GM10847 (cell line): ENCODE data around the gene SKI.

ENCODE experiments used
- POLR2A ChIP-seq: IDR thresholded peaks from 2 replicates; pipeline ENCODE4 v1.6.1; 2011; ENCODE audit not compliant: insufficient read length; ENCODE audit errors: extremely low read depth

SKI gene

DNA sequence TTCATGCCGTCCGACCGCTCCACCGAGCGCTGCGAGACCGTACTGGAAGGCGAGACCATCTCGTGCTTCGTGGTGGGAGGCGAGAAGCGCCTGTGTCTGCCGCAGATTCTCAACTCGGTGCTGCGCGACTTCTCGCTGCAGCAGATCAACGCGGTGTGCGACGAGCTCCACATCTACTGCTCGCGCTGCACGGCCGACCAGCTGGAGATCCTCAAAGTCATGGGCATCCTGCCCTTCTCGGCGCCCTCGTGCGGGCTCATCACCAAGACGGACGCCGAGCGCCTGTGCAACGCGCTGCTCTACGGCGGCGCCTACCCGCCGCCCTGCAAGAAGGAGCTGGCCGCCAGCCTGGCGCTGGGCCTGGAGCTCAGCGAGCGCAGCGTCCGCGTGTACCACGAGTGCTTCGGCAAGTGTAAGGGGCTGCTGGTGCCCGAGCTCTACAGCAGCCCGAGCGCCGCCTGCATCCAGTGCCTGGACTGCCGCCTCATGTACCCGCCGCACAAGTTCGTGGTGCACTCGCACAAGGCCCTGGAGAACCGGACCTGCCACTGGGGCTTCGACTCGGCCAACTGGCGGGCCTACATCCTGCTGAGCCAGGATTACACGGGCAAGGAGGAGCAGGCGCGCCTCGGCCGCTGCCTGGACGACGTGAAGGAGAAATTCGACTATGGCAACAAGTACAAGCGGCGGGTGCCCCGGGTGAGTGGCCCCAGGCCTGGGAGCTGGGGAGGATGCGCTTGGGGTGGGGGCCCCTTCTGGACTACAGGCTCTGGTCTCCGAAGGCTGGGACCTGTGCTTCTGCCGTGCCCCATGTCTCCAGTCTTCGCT is 1.1 kb downstream of the SKI start:
- TF ChIP-seq POLR2A = no peak

DNA sequence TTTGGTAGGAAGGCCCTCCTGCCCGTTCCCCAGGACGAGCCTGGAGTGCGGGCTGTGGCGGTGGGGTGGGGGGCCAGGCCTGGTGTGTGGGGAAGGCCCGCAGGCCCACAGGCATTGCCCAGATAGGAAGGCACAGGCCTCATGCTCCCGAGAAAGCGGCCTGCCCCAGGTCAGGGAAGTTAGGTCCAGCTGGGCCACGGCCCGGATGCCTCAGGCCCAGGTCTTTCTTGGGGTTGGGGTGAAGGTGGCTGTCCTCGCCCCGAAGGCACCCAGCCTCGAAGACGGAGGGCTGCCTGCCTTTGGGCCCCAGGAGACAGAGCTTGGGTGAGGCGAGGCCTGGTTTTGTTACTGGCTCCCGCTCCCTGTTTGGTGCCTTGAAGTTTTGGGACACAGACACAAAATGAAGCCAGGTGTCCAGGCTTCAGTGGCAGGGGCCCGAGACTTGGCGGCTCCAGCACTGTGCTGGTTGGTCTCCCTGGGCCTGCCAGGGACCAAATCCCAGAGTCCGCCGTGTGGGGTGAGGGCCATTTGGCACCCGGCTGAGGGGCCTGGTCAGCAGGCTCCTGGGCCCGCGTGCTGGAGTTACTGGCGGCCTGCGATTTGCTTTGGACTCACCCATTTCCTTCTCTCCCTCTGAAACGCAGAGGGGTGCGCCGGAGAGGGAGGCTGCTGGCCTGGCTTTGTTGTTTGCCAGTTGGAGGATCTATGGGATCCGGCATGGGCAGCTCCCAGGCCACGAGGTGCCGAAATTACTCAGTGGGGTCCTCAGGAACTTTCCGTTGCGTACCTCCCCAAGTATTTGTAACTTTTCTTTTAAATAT is 2.0 kb downstream of the SKI start:
- no peak for TF ChIP-seq POLR2A

DNA sequence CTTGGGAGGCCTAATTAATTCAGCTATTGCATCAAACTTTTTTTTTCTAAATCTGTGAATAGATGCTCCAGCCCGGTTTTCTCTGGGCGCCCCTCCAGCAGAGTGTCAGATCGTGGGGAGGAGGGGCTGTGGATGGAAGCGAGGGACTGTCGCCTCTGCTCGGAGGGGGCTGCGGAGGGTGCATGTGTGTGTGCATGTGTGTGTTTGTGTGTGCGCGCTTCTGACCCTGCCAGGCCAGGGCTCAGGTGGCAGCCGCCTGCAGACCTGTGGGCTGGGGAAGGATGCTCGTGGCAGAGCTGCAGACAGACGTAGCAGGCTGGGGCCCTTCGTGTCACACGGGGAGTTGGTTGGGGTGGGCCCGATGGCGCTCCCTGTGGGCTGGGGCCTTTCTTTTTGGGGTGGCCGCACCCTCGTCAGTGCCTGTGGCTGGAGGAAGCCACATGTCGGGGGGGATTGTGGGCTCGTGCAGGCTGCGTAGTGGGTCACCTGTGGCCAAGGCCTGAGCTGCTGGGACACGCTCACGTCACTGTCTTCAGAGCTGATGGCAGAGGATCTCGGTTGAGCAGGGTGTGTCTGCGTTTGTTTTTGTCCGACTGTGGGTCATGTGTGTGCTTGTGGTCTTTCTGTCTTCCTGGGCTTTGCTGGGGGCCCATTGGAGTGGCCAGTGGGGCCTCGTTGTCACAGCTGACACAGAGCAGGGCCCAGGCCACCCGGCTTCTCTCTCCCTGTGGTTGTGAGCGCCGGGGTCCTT is 2.8 kb downstream of the SKI start:
- no peak for TF ChIP-seq POLR2A

DNA sequence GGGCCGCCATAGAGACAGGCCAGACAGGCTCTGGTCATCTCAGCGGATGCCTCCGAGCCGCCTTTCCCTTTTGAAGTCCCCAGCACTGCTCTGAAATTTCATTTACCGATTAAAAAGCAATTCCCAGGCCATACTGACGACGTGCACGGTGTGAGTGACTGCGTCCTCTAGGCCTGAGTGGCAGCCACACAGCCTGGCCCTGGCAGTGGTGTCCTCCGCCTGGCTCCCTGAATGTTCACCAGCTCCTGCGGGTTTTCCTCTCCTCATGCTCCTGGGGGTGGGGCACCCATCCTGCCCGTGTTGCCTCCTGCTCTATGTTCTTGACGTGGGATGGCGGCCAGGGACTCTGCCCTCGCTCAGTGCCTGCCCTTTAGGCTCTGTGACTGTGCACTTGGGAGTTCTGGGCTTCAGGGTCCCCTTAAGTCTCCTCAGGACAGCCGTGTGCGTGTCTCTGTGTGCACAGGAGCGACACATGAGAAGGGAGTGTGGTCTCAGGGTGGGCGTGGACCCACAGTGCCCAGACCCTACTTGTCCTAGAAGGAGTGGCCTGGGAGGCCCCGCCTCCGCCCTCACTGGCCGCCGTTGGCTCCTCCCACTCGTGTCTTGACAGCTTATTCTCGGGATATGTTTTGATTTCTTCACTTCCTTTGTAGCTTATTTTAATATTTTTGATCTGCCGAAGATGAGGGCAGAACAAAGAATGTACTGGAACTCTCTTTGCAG is 3.6 kb downstream of the SKI start:
- no peak for TF ChIP-seq POLR2A

DNA sequence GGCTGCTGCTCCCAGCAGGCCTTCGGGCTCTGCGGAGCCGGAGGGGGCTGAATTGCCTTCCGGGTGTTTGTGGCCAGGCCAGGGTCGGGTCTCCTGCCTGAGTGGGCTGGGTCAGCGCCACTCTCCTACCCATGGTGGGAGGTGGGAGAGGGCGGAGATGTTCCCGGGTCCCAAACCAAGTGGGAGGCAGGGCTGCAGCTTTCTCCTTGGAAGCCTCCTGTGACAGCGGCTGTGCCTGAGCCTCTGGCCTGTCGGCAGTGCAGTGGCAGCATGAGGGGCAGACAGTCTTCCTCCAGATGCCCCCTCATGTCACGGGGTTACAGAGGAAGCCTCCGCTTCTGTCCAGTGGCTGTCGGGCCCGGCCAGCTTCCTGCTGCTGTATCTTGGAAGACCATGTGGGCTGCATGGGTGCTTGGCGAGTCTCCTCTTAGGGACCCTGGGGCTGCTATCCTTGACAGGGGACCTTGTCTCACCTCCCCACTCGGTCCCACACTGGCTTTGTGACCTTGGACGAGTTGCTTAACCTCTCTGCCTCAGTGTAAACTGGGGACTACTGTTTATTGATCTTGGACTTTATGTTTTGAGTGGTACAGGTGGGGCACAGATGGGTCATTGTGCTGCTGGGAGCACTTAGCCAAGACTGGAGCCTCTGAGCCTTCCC is 4.3 kb downstream of the SKI start:
- no peak for TF ChIP-seq POLR2A

DNA sequence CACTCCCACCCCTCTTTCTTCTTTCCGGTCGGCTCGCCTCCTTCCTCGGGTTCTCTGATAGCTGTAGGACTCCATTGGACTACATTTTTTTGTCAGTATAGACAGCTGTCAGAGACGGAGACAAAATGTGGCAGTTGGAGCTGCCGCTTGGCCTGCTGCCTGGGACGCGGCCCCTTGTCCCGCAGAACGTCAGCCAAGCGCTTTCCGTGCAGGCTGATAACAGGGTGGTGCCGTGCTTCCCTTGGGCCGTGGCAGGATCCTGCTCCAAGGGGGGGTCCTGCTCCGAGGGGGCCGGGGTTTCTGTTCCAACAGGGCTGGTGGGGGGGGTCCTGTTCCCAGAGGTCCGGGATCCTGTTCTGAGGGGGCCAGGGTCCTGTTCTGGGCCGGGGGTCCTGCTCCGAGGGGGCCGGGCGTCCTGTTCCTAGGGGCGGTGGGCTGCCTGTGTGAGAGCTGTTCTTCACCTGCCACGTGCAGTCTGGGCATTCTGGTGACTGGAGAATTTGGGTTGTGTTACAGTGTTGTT is 4.9 kb downstream of the SKI start:
- TF ChIP-seq POLR2A = no peak

DNA sequence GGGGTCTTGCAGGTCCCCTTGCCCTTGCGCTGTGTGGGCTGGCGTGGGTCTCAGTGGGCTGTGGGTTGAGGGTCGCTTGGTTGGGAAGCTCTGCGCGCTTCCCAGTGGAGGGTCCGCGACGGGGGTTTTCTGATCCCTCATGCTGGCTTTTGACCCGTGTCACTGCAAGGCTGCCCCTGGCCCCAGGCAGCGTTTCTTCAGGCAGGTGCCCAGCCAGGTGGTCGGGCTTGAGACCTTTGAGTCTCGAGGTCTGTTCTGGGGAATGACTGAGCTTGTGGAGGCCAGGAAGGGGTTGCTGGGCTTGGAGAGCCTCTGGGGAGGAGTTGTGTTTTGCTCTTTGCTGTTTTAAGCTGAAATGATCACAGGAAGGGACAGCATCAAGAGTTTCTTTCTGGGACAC is 5.3 kb downstream of the SKI start:
- no peak for TF ChIP-seq POLR2A

DNA sequence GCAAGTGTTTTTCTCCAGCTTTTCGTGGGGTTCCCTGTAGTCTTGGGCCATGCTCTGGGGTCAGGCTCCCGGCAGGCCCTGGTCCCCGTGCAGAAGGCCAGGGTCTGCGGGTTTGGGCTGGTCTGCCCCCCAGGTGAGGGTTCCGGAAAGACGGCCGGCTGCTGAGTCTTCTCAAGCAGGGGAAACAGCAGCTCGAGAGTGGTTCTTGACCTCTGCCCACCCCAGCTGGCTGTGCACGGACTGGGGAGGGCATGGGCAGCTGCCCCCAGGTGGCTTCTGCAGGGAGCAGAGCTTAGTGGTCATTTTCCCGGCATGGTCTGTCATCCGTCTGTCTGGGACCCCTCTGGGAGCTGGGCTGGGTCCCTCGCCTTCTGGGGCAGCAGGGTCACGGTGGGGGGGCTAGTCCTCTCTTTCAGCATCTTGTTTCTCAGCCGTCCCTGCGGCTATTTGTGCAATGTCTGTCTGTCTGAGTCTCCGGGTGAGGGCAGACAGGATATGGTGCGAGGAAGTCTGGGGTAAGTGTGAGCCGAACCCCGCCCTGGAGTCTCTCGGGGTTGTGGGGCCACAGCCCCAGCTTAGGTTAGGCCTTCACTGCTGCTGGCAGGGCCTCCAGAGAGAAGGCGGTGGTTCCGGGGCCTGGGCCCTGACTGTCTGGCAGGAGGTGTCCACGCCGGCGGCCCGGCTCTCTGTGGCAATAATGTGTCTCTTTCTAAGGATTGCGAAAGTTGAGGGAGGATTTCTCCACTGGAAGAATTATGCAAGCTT is 6.1 kb downstream of the SKI start:
- TF ChIP-seq POLR2A = no peak

DNA sequence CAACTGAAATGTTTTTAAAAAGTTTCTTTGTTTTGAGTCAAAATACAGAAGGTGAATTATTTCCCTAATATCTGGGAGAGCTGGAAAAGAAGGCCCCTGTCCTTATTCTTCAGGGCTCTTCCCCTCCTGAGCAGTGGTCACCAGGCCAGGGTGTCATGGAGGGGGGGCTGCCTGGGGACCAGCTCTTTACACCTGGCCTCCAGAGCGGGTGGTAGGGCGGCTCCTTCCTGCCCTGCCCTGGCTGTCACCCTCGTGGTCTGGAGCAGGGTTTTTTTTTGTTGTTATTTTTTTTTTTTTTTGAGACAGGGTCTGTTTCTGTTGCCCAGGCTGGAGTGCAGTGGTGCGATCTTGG is 6.6 kb downstream of the SKI start:
- no peak for TF ChIP-seq POLR2A

DNA sequence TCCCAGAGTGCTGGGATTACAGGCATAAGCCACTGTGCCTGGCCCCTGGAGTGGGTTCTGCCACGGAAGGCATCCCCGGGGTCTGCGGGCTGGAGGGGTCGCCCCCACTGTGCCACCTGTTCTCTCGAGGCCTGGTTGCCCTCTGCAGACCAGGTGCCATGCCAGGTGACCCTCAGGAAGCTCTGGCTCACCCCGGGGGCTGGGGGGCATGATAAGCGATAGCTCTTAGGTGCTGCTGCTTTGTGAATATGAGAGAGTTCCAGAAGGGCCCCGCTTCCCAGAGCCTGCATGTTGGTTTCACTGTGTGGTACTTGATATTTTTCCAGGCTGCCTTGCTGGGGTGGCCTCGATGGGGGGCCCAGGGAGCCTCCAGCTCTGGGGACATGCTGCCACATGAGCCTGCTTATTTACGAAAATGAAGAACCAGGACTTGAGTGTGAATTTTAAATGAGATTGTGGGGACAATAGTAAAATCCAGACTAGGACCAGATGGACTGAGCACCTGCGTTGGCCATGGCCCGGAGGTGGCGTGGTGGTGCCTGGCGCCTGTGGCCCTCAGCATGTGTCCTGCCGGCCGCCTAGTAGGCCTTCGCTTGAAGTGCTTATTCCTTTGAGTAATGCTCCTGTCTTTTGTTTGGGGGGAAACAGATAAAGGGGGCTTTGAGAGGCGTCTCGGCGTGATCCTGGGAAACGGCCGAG is 7.3 kb downstream of the SKI start:
- no peak for TF ChIP-seq POLR2A

DNA sequence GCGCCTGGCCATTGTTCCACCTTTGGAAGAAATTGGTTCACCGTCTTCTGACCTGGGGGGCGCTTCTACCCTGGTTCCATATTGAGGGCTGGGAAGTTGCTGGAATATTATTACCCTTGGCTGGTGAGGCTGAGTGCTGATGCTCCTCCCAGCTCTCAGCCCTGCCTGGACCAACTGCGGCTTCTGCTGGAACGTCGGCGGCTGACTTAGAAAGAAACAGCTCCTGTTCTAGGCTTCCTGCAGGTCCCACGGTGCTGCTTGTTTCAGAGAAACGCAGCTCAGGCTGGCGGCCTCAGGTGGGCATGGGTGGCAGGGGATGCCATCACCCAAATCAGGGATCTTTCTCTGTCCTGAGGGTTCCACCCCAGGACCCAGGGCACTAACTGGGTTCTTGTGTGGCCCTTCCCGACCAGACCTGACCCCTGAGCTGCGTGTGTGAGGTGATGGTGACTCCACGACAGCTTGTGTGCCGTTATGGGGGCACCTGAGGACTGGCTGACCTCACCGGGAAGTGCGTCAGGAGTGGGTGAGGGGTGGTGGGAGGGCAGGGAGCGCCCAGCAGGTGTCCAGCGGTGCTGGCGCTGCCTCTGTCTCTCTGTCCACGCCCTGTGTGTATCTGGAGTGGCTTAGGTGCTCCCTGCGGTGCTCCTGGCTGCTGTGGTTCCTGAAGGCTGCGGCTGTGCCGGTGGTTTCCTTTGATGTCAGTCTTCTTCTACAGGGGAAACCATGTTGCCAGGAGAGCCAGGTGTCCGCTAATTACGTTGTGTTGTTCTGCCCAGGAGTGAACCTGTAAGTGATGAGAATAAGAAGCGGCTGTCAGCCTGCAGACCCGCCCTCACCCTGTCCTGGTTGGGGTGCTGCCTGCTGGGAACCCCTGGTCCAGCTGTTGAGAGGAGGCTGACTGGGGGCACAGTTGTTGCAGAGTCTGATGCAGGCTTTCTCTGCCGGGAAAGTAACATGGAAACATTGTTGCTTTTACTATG is 8.9 kb downstream of the SKI start:
- TF ChIP-seq POLR2A = no peak

DNA sequence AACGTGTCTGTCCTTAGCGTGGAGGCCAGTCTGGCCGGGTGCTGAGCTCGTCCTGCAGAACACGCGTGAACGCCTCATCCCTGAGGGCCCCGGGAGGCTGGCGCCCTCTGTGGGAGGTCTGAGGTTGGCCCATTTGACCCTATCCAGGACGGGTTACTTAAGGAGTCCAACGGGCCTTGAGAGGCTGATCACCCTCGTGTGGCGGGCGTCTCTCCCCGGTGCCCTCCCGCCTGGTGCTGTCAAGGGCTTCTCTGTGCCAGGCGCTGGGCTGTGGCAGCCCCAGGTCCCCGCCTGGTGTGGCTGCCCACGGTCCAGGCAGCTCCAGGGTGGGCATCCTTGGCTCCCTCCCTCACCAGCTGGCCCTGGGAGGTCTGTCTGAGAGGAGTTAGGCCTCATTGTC is 9.7 kb downstream of the SKI start:
- no peak for TF ChIP-seq POLR2A

DNA sequence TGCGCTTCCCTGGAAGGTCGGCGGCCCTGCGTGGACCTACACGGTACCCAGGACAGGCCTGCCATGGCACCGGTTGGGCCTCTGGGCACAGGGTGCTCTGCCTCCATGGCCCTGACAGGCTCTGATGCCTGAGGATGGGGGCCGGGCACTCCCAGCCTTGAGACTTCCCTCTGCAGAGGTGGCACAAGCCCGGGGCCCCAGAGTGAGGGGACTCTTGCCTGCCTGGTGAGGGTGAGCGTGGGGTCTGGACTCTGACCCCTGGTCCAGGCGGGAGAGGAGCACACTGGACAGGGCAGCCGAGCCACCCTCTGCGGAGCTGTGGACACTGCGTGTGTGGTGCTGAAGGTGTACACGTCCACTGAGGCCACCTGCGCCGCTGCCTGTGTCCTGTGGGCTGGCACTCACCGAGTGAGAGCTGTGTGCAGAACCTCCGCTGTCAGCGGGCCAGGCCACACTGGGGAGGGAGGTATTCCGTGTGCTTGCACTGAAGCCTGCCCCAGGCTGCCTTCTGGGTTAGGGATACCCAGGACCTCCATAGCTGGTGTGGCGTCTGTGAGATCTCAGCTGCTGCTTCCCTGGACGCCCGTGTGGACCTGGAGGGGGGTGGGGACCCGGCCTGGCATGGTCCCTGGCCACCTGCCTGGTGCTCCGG is 10.4 kb downstream of the SKI start:
- no peak for TF ChIP-seq POLR2A
